ENCODE results near the gene CIAO2A. TPM values are rescaled to one million over a fixed set of nuclear protein-coding genes. Genes with fewer than 3 reads are reported as not detected.

CIAO2A gene
- total and polyA plus RNA-seq, 2 experiments from 2014 or later = 228 to 256 TPM

DNA sequence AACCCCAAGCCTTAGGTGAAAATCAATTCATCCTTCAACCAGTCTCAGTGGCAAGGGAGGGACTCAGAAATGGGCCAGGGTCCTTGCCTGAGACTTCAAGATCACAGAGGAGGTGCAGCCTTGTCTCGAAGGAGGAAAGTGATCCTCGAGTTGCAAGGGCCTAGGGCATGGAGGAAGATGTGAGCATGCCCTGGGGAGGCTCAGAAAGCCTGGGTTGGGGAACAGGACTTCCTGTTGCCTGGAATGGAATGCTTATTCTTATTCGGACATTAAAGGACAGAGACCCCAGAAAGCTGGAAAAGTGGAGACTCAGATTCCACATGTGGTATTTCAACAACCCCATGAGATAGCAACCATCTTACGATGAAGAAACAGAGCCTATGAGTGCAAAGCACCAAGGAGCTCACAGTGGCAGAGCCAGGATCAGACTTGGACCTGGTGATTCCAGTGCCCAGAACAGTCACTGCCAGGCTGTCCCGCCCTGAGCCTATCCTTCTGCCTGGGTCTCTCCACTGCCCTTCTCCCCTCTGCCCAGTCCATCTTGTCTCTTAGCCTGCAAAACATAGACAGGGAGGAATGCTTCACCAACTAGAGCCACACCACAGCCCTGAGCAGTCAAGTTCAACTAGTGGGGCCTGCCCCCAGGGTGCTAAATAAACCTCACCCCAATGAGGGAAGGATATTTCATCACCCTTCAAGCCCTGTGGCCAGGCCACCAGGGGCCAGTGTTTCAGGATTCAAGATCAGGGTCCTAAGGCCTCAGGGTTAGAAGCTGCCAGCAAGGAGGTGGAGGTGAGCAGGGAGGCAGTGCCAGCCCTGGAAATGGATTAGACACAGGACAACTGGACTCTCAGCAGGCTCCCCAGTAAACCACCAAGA lies 69.2 kb downstream of the CIAO2A start:
- 86% methylated on average over 5 of the region's 5 CpGs for WGBS (ENCODE audit: low lambda C conversion rate, missing lambda C conversion rate)
- Histone ChIP-seq H3K4me3 (no peak overlapping the region), H3K36me3 (replicated peaks; ENCODE audit: insufficient read depth, low read depth) (no peaks in the 10 kb centered on the region), H3K4me2 (no peak overlapping the region), H2AFZ (no peak overlapping the region), H4K20me1 (ENCODE audit: insufficient read depth, poor library complexity, severe bottlenecking) (no peaks in the 10 kb centered on the region), H3K79me2 (no peaks in the 10 kb centered on the region), H3K9me3 (ENCODE audit: low read depth) (no peaks in the 10 kb centered on the region), H3K27ac (no peak overlapping the region), H3K4me1 (ENCODE audit: insufficient read depth) (peaks cover under 1% of the 10 kb centered on the region), H3K27me3 (no peaks in the 10 kb centered on the region), H3K9me2 (replicated peaks; ENCODE audit: insufficient read depth) (no peaks in the 10 kb centered on the region)
- TF ChIP-seq EZH2 (IDR thresholded peaks at IDR 0.05; ENCODE audit: borderline replicate concordance) (no peak), EZH2phosphoT487 (IDR thresholded peaks at IDR 0.05; ENCODE audit: low read depth, severe bottlenecking, unreplicated experiment) (no peak)
- TF ChIP-seq, protein P1, sequence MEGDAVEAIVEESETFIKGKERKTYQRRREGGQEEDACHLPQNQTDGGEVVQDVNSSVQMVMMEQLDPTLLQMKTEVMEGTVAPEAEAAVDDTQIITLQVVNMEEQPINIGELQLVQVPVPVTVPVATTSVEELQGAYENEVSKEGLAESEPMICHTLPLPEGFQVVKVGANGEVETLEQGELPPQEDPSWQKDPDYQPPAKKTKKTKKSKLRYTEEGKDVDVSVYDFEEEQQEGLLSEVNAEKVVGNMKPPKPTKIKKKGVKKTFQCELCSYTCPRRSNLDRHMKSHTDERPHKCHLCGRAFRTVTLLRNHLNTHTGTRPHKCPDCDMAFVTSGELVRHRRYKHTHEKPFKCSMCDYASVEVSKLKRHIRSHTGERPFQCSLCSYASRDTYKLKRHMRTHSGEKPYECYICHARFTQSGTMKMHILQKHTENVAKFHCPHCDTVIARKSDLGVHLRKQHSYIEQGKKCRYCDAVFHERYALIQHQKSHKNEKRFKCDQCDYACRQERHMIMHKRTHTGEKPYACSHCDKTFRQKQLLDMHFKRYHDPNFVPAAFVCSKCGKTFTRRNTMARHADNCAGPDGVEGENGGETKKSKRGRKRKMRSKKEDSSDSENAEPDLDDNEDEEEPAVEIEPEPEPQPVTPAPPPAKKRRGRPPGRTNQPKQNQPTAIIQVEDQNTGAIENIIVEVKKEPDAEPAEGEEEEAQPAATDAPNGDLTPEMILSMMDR (IDR thresholded peaks at IDR 0.05; ENCODE audit: poor library complexity) = no peak
- no peak for DNase-seq (ENCODE audit: low spot score)

DNA sequence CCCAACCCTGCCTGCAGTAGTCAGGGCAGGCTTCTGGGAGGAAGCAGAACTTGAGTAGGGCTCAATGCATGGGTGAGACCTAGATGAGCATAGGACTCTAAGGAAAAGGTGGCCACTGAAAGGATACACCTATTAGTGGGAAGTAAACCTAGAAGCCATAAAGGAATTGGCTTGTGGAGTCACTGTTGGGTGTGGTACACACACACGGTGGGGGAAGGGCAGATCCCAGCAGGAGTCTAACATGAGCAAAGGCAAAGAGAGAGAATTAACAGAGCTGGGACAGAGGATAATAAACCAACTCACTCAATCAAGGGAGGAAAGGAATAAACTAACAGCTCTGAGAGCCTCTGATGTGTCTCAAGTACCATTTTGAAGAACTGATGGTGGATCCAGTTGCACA lies 70.4 kb downstream of the CIAO2A start:
- no peaks in the 10 kb centered on the region for H3K36me3 ChIP-seq (replicated peaks; ENCODE audit: insufficient read depth, low read depth)
- no peak overlapping the region for H2AFZ ChIP-seq
- H3K27me3 ChIP-seq = no peaks in the 10 kb centered on the region
- H3K4me1 ChIP-seq (ENCODE audit: insufficient read depth) = peaks cover 5% of the 10 kb centered on the region
- 47% methylated on average over 1 of the region's 1 CpG for WGBS (ENCODE audit: low lambda C conversion rate, missing lambda C conversion rate)
- TF ChIP-seq, protein P1 (IDR thresholded peaks at IDR 0.05; ENCODE audit: poor library complexity) = no peak
- TF ChIP-seq EZH2phosphoT487 (IDR thresholded peaks at IDR 0.05; ENCODE audit: low read depth, severe bottlenecking, unreplicated experiment) (no peak), EZH2 (IDR thresholded peaks at IDR 0.05; ENCODE audit: borderline replicate concordance) (no peak)
- H3K9me3 ChIP-seq (ENCODE audit: low read depth) = no peaks in the 10 kb centered on the region
- H3K9me2 ChIP-seq (replicated peaks; ENCODE audit: insufficient read depth) = no peaks in the 10 kb centered on the region
- no peaks in the 10 kb centered on the region for H3K79me2 ChIP-seq
- peak; percentile 55 for DNase-seq (ENCODE audit: low spot score)
- H3K4me2 ChIP-seq = no peak overlapping the region
- H4K20me1 ChIP-seq (ENCODE audit: insufficient read depth, poor library complexity, severe bottlenecking) = no peaks in the 10 kb centered on the region
- peak overlapping the region; percentile 46 for H3K27ac ChIP-seq
- no peak overlapping the region for H3K4me3 ChIP-seq

DNA sequence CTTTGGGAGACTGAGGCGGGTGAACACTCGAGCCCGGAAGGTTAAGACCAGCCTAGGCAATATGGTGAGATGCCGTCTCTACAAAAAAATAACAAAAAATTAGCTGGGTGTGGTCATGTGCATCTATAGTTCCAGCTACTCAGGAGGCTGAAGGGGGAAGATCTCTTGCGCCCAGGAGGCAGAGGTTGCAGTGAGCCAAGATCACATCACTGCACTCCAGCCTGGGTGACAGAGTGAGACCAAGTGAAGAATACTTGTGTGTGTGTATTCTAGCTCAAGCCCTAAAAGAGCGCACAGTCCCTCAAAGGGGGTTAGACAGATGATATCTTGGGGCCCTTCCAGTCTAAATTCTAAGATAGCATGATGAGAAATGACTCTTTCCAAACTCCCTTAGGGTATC lies 71.1 kb downstream of the CIAO2A start:
- Histone ChIP-seq H3K9me2 (replicated peaks; ENCODE audit: insufficient read depth) (no peaks in the 10 kb centered on the region), H3K4me3 (no peak overlapping the region), H3K27me3 (no peaks in the 10 kb centered on the region), H3K27ac (peak overlapping the region; percentile 46), H3K36me3 (replicated peaks; ENCODE audit: insufficient read depth, low read depth) (no peaks in the 10 kb centered on the region), H3K4me1 (ENCODE audit: insufficient read depth) (peaks cover 6% of the 10 kb centered on the region), H3K4me2 (no peak overlapping the region), H4K20me1 (ENCODE audit: insufficient read depth, poor library complexity, severe bottlenecking) (no peaks in the 10 kb centered on the region), H3K79me2 (no peaks in the 10 kb centered on the region), H2AFZ (no peak overlapping the region), H3K9me3 (ENCODE audit: low read depth) (no peaks in the 10 kb centered on the region)
- TF ChIP-seq EZH2 (IDR thresholded peaks at IDR 0.05; ENCODE audit: borderline replicate concordance) (no peak), EZH2phosphoT487 (IDR thresholded peaks at IDR 0.05; ENCODE audit: low read depth, severe bottlenecking, unreplicated experiment) (no peak)
- TF ChIP-seq, protein P1 (IDR thresholded peaks at IDR 0.05; ENCODE audit: poor library complexity) = no peak
- 99% methylated on average over 6 of the region's 6 CpGs for WGBS (ENCODE audit: low lambda C conversion rate, missing lambda C conversion rate)
- DNase-seq (ENCODE audit: low spot score) = no peak

Small RNA genes within 50 kb of the gene (small RNA-seq; reads per million reads assigned to genes)
- not detected for gene RF00019

Other genes with a start within 250 kb of the CIAO2A start
- gene DAPK2, start 47.4 kb downstream of the CIAO2A start, total RNA-seq = 4.9 and 7.3 TPM in 2 replicates
- gene DAPK2, start 47.4 kb downstream of the CIAO2A start, polyA plus RNA-seq = 4.4 and 5.1 TPM in 2 replicates
- gene SNX1, start 2.1 kb upstream of the CIAO2A start, total RNA-seq = 64.9 and 73.9 TPM in 2 replicates
- 95.3 and 103 TPM in 2 replicates for gene SNX1, start 2.1 kb upstream of the CIAO2A start, polyA plus RNA-seq
- 4.3 and 7.7 TPM in 2 replicates for gene SNX22, start 57.9 kb upstream of the CIAO2A start, total RNA-seq
- gene SNX22, start 57.9 kb upstream of the CIAO2A start, polyA plus RNA-seq = 6.3 and 7.5 TPM in 2 replicates
- 799 and 814 TPM in 2 replicates for gene PPIB, start 69.2 kb upstream of the CIAO2A start, total RNA-seq
- gene PPIB, start 69.2 kb upstream of the CIAO2A start, polyA plus RNA-seq = 1,542 and 1,693 TPM in 2 replicates